ENCODE data around the gene TMEM184B. TPM values are rescaled to one million over a fixed set of nuclear protein-coding genes. Genes with fewer than 3 reads are reported as not detected.

The TMEM184B gene
- total RNA-seq, 1 experiment from 2014 or later, result 5.1 TPM

GRCh38 chr22:38291201-38291777 is 18.5 kb upstream of the TMEM184B start:
- DNase-seq, result no peak
- no peak overlapping the region for H3K9ac ChIP-seq (ENCODE audit: low read length)
- no peak overlapping the region for H3K4me2 ChIP-seq (ENCODE audit: low read depth, low read length, poor library complexity, severe bottlenecking)
- H3K27ac ChIP-seq (ENCODE audit: low read length), result no peak overlapping the region
- H3K36me3 ChIP-seq (ENCODE audit: insufficient read depth, low read length), result peaks cover 4% of the 10 kb centered on the region
- no peaks in the 10 kb centered on the region for H3K79me2 ChIP-seq (ENCODE audit: low read length)
- H3K4me3 ChIP-seq (ENCODE audit: low read length), result no peak overlapping the region
- no peaks in the 10 kb centered on the region for H3K4me1 ChIP-seq (ENCODE audit: low read length)
- no peaks in the 10 kb centered on the region for H3K9me3 ChIP-seq (ENCODE audit: low read length)
- H3K9me2 ChIP-seq (replicated peaks; ENCODE audit: insufficient read depth, low read length), result no peaks in the 10 kb centered on the region
- 0 out of 2 replicates have a peak, but pooled peaks cover 6% of the 10 kb centered on the region for H4K20me1 ChIP-seq (ENCODE audit: insufficient read depth, low read depth, low read length)
- H3K27me3 ChIP-seq (ENCODE audit: low read length), result no peaks in the 10 kb centered on the region
- no peak overlapping the region for H2AFZ ChIP-seq (ENCODE audit: low read length)

- Histone ChIP-seq H4K20me1 (ENCODE audit: insufficient read depth, low read depth, low read length) (0 out of 2 replicates have a peak, but pooled peaks cover 3% of the 10 kb centered on the region), H3K4me2 (ENCODE audit: low read depth, low read length, poor library complexity, severe bottlenecking) (no peak overlapping the region), H3K4me3 (ENCODE audit: low read length) (no peak overlapping the region), H3K27ac (ENCODE audit: low read length) (no peak overlapping the region), H3K79me2 (ENCODE audit: low read length) (no peaks in the 10 kb centered on the region), H3K9ac (ENCODE audit: low read length) (no peak overlapping the region), H2AFZ (ENCODE audit: low read length) (no peak overlapping the region), H3K27me3 (ENCODE audit: low read length) (no peaks in the 10 kb centered on the region), H3K9me2 (replicated peaks; ENCODE audit: insufficient read depth, low read length) (no peaks in the 10 kb centered on the region), H3K9me3 (ENCODE audit: low read length) (no peaks in the 10 kb centered on the region), H3K4me1 (ENCODE audit: low read length) (no peaks in the 10 kb centered on the region), H3K36me3 (ENCODE audit: insufficient read depth, low read length) (no peaks in the 10 kb centered on the region; the same call in 1 of the 2 replicates)
- no peak for DNase-seq
Observed at GRCh38 chr22:38290347-38290746, 17.5 kb upstream of the TMEM184B start.

- Histone ChIP-seq H3K9me2 (replicated peaks; ENCODE audit: insufficient read depth, low read length) (no peaks in the 10 kb centered on the region), H3K36me3 (ENCODE audit: insufficient read depth, low read length) (no peaks in the 10 kb centered on the region; the same call in 1 of the 2 replicates), H3K27me3 (ENCODE audit: low read length) (no peaks in the 10 kb centered on the region), H2AFZ (ENCODE audit: low read length) (no peak overlapping the region), H3K9me3 (ENCODE audit: low read length) (no peaks in the 10 kb centered on the region), H3K4me2 (ENCODE audit: low read depth, low read length, poor library complexity, severe bottlenecking) (no peak overlapping the region), H3K4me1 (ENCODE audit: low read length) (no peaks in the 10 kb centered on the region), H3K4me3 (ENCODE audit: low read length) (no peak overlapping the region), H3K79me2 (ENCODE audit: low read length) (no peaks in the 10 kb centered on the region), H3K9ac (ENCODE audit: low read length) (no peak overlapping the region), H4K20me1 (ENCODE audit: insufficient read depth, low read depth, low read length) (0 out of 2 replicates have a peak, but pooled peaks cover 3% of the 10 kb centered on the region), H3K27ac (ENCODE audit: low read length) (no peak overlapping the region)
- DNase-seq, result no peak
Observed at GRCh38 chr22:38289583-38290082, 16.8 kb upstream of the TMEM184B start.

- Histone ChIP-seq H3K4me3 (ENCODE audit: low read length) (no peak overlapping the region), H3K9me3 (ENCODE audit: low read length) (no peaks in the 10 kb centered on the region), H4K20me1 (ENCODE audit: insufficient read depth, low read depth, low read length) (no peaks in the 10 kb centered on the region), H3K4me2 (ENCODE audit: low read depth, low read length, poor library complexity, severe bottlenecking) (no peak overlapping the region), H3K27me3 (ENCODE audit: low read length) (no peaks in the 10 kb centered on the region), H3K36me3 (ENCODE audit: insufficient read depth, low read length) (no peaks in the 10 kb centered on the region; the same call in 1 of the 2 replicates), H3K79me2 (ENCODE audit: low read length) (no peaks in the 10 kb centered on the region), H3K9me2 (replicated peaks; ENCODE audit: insufficient read depth, low read length) (no peaks in the 10 kb centered on the region), H3K9ac (ENCODE audit: low read length) (no peak overlapping the region), H3K4me1 (ENCODE audit: low read length) (no peaks in the 10 kb centered on the region), H2AFZ (ENCODE audit: low read length) (no peak overlapping the region), H3K27ac (ENCODE audit: low read length) (no peak overlapping the region)
- no peak for DNase-seq
Observed at GRCh38 chr22:38286915-38287669, 14.3 kb upstream of the TMEM184B start.

GRCh38 chr22:38285018-38285417 is 12.2 kb upstream of the TMEM184B start:
- Histone ChIP-seq H3K4me1 (ENCODE audit: low read length) (no peaks in the 10 kb centered on the region), H3K9me2 (replicated peaks; ENCODE audit: insufficient read depth, low read length) (no peaks in the 10 kb centered on the region), H3K4me3 (ENCODE audit: low read length) (no peak overlapping the region), H3K9ac (ENCODE audit: low read length) (no peak overlapping the region), H3K79me2 (ENCODE audit: low read length) (no peaks in the 10 kb centered on the region), H3K4me2 (ENCODE audit: low read depth, low read length, poor library complexity, severe bottlenecking) (no peak overlapping the region), H3K27me3 (ENCODE audit: low read length) (no peaks in the 10 kb centered on the region), H3K27ac (ENCODE audit: low read length) (no peak overlapping the region), H3K36me3 (ENCODE audit: insufficient read depth, low read length) (no peaks in the 10 kb centered on the region), H2AFZ (ENCODE audit: low read length) (no peak overlapping the region), H3K9me3 (ENCODE audit: low read length) (no peaks in the 10 kb centered on the region), H4K20me1 (ENCODE audit: insufficient read depth, low read depth, low read length) (no peaks in the 10 kb centered on the region)
- DNase-seq, result no peak

GRCh38 chr22:38284042-38284402 is 11.2 kb upstream of the TMEM184B start:
- Histone ChIP-seq H2AFZ (ENCODE audit: low read length) (no peak overlapping the region), H3K4me2 (ENCODE audit: low read depth, low read length, poor library complexity, severe bottlenecking) (no peak overlapping the region), H3K79me2 (ENCODE audit: low read length) (no peaks in the 10 kb centered on the region), H3K27me3 (ENCODE audit: low read length) (no peaks in the 10 kb centered on the region), H3K4me3 (ENCODE audit: low read length) (no peak overlapping the region), H3K4me1 (ENCODE audit: low read length) (no peaks in the 10 kb centered on the region), H3K27ac (ENCODE audit: low read length) (no peak overlapping the region), H3K9me3 (ENCODE audit: low read length) (no peaks in the 10 kb centered on the region), H4K20me1 (ENCODE audit: insufficient read depth, low read depth, low read length) (no peaks in the 10 kb centered on the region), H3K9ac (ENCODE audit: low read length) (no peak overlapping the region), H3K9me2 (replicated peaks; ENCODE audit: insufficient read depth, low read length) (no peaks in the 10 kb centered on the region), H3K36me3 (ENCODE audit: insufficient read depth, low read length) (no peaks in the 10 kb centered on the region)
- no peak for DNase-seq

GRCh38 chr22:38282397-38282796 is 9.6 kb upstream of the TMEM184B start:
- H3K79me2 ChIP-seq (ENCODE audit: low read length), result no peaks in the 10 kb centered on the region
- H3K36me3 ChIP-seq (ENCODE audit: insufficient read depth, low read length), result no peaks in the 10 kb centered on the region
- no peaks in the 10 kb centered on the region for H3K9me3 ChIP-seq (ENCODE audit: low read length)
- no peak overlapping the region for H2AFZ ChIP-seq (ENCODE audit: low read length)
- H3K4me3 ChIP-seq (ENCODE audit: low read length), result no peak overlapping the region
- DNase-seq, result no peak
- H3K4me1 ChIP-seq (ENCODE audit: low read length), result no peaks in the 10 kb centered on the region
- no peak overlapping the region for H3K9ac ChIP-seq (ENCODE audit: low read length)
- H3K27me3 ChIP-seq (ENCODE audit: low read length), result no peaks in the 10 kb centered on the region
- H3K27ac ChIP-seq (ENCODE audit: low read length), result no peak overlapping the region
- no peaks in the 10 kb centered on the region for H4K20me1 ChIP-seq (ENCODE audit: insufficient read depth, low read depth, low read length)
- no peak overlapping the region for H3K4me2 ChIP-seq (ENCODE audit: low read depth, low read length, poor library complexity, severe bottlenecking)
- H3K9me2 ChIP-seq (replicated peaks; ENCODE audit: insufficient read depth, low read length), result no peaks in the 10 kb centered on the region

- Histone ChIP-seq H3K4me1 (ENCODE audit: low read length) (peaks cover 29% of the 10 kb centered on the region), H3K27me3 (ENCODE audit: low read length) (no peaks in the 10 kb centered on the region), H3K79me2 (ENCODE audit: low read length) (peaks cover 3% of the 10 kb centered on the region; the same call in 1 of the 2 replicates), H3K9me3 (ENCODE audit: low read length) (no peaks in the 10 kb centered on the region), H3K9me2 (replicated peaks; ENCODE audit: insufficient read depth, low read length) (no peaks in the 10 kb centered on the region), H3K4me2 (ENCODE audit: low read depth, low read length, poor library complexity, severe bottlenecking) (no peak overlapping the region), H3K27ac (ENCODE audit: low read length) (no peak overlapping the region; the same call in 1 of the 2 replicates), H3K36me3 (ENCODE audit: insufficient read depth, low read length) (no peaks in the 10 kb centered on the region), H2AFZ (ENCODE audit: low read length) (no peak overlapping the region; the same call in 1 of the 2 replicates), H4K20me1 (ENCODE audit: insufficient read depth, low read depth, low read length) (peaks cover 12% of the 10 kb centered on the region), H3K9ac (ENCODE audit: low read length) (0 out of 2 replicates have a peak overlapping the region, but pooled peaks have one; percentile 5), H3K4me3 (ENCODE audit: low read length) (no peak overlapping the region)
- DNase-seq, result no peak
Observed at GRCh38 chr22:38276166-38276565, 3.4 kb upstream of the TMEM184B start.

All from Karpas-422 (cell line).